ENCODE data around the gene FAS. TPM values are rescaled to one million over a fixed set of nuclear protein-coding genes. Genes with fewer than 3 reads are reported as not detected.

The FAS gene
- total RNA-seq, 3 donors from 2014 or later (not counting 1 experiment from before 2014, with no cell fraction given) = 17.3 to 29.9 (median 26.5) TPM

DNA sequence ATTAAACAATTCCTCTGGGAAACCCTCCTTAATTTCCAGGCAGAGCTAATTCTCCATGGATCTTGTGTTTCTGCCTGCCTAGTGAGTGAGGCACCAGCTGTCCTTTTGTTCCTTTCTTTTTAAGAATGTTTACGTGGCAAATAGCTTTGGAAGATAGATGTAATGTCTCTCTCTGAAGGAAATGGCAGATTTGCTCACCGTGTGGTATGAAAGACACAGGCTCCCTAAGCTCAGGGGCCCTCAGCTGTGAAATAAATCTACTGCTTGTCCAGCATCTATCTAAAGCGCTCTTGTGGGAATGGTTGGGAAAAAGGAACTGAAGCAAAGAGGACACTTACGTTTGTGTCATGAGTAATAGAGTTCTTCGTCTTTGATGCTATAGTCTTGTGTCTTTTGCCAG lies 64.6 kb downstream of the FAS start:
- WGBS (ENCODE audit: insufficient coverage) = 93% methylated on average over 5 of the region's 5 CpGs

GRCh38 chr10:89062861-89063260 lies 72.3 kb downstream of the FAS start:
- H3K36me3 ChIP-seq (ENCODE audit: control insufficient read depth, insufficient read depth, low read length) = no peaks in the 10 kb centered on the region
- Mint-ChIP-seq H3K4me1 (no peaks in the 10 kb centered on the region), H3K4me3 (no peak overlapping the region), H3K36me3 (no peaks in the 10 kb centered on the region), H3K27me3 (ENCODE audit: low read depth in 2 of 2) (peaks cover 4 to 22% of the 10 kb centered on the region in 2 donors), H3K27ac (no peak overlapping the region), H3K9me3 (no peaks in the 10 kb centered on the region)
- H3K27me3 ChIP-seq (ENCODE audit: control insufficient read depth, insufficient read depth, low read length) = peaks cover 2% of the 10 kb centered on the region
- H3K9me3 ChIP-seq (ENCODE audit: control insufficient read depth, insufficient read depth, low read length) = no peaks in the 10 kb centered on the region
- no peak overlapping the region for H3K4me3 ChIP-seq (ENCODE audit: low read length)
- TF ChIP-seq, protein P1, sequence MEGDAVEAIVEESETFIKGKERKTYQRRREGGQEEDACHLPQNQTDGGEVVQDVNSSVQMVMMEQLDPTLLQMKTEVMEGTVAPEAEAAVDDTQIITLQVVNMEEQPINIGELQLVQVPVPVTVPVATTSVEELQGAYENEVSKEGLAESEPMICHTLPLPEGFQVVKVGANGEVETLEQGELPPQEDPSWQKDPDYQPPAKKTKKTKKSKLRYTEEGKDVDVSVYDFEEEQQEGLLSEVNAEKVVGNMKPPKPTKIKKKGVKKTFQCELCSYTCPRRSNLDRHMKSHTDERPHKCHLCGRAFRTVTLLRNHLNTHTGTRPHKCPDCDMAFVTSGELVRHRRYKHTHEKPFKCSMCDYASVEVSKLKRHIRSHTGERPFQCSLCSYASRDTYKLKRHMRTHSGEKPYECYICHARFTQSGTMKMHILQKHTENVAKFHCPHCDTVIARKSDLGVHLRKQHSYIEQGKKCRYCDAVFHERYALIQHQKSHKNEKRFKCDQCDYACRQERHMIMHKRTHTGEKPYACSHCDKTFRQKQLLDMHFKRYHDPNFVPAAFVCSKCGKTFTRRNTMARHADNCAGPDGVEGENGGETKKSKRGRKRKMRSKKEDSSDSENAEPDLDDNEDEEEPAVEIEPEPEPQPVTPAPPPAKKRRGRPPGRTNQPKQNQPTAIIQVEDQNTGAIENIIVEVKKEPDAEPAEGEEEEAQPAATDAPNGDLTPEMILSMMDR (IDR thresholded peaks at IDR 0.05) = no peak
- no peaks in the 10 kb centered on the region for H3K4me1 ChIP-seq (ENCODE audit: control insufficient read depth, insufficient read depth, low read length)
- no peak for ATAC-seq
- 94% methylated on average over 1 of the region's 1 CpG for WGBS (ENCODE audit: insufficient coverage)
- no peak for DNase-seq
- intact Hi-C loops (cut with micrococcal nuclease) = no loop called here
- H3K27ac ChIP-seq (ENCODE audit: low read length) = no peak overlapping the region

More for the DNA sequence above, 64.6 kb downstream of the FAS start:
- H3K4me1 Mint-ChIP-seq = no peaks in the 10 kb centered on the region
- DNase-seq = no peak
- Histone ChIP-seq H3K9me3 (ENCODE audit: control insufficient read depth, insufficient read depth, low read length) (no peaks in the 10 kb centered on the region), H3K27me3 (ENCODE audit: control insufficient read depth, insufficient read depth, low read length) (no peaks in the 10 kb centered on the region), H3K4me1 (ENCODE audit: control insufficient read depth, insufficient read depth, low read length) (no peaks in the 10 kb centered on the region), H3K4me3 (ENCODE audit: low read length) (no peak overlapping the region), H3K27ac (ENCODE audit: low read length) (no peak overlapping the region), H3K36me3 (ENCODE audit: control insufficient read depth, insufficient read depth, low read length) (no peaks in the 10 kb centered on the region)
- no peak overlapping the region for H3K4me3 Mint-ChIP-seq
- intact Hi-C loops (cut with micrococcal nuclease) = no loop called here
- H3K27ac Mint-ChIP-seq = no peak overlapping the region
- TF ChIP-seq, protein P1 (IDR thresholded peaks at IDR 0.05) = no peak
- no peaks in the 10 kb centered on the region for H3K36me3 Mint-ChIP-seq
- no peaks in the 10 kb centered on the region for H3K27me3 Mint-ChIP-seq (ENCODE audit: low read depth in 2 of 2)
- no peak for ATAC-seq
- H3K9me3 Mint-ChIP-seq = no peaks in the 10 kb centered on the region

DNA sequence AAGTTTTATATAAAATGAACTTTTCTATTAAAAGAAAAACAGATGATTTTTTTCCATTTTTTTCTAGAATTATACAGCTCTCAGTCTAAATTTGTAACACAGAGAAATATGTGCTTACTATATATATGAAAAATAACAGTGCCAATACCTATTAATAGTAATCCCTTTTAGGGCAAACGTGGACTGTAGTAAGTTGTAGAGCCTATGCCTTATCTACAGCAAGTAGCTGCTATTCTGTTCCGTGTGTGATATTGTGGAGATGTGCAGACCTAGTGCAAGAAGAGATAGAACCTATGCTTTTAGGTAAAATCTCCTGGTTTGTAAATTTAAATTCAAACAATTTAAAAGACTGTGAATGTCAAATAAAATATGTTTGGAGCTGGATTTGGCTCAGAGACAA lies 72.9 kb downstream of the FAS start:
- Mint-ChIP-seq H3K4me1 (no peaks in the 10 kb centered on the region), H3K36me3 (no peaks in the 10 kb centered on the region), H3K27ac (no peak overlapping the region), H3K27me3 (ENCODE audit: low read depth in 2 of 2) (peaks cover 10 to 28% of the 10 kb centered on the region in 2 donors), H3K4me3 (no peak overlapping the region), H3K9me3 (no peaks in the 10 kb centered on the region)
- ATAC-seq (no peak), DNase-seq (no peak)
- Histone ChIP-seq H3K9me3 (ENCODE audit: control insufficient read depth, insufficient read depth, low read length) (no peaks in the 10 kb centered on the region), H3K27ac (ENCODE audit: low read length) (no peak overlapping the region), H3K27me3 (ENCODE audit: control insufficient read depth, insufficient read depth, low read length) (peaks cover 2% of the 10 kb centered on the region), H3K4me1 (ENCODE audit: control insufficient read depth, insufficient read depth, low read length) (no peaks in the 10 kb centered on the region), H3K36me3 (ENCODE audit: control insufficient read depth, insufficient read depth, low read length) (no peaks in the 10 kb centered on the region), H3K4me3 (ENCODE audit: low read length) (no peak overlapping the region)
- intact Hi-C loops (cut with micrococcal nuclease) = no loop called here
- TF ChIP-seq, protein P1 (IDR thresholded peaks at IDR 0.05) = no peak
- WGBS (ENCODE audit: insufficient coverage) = 90% methylated on average over 2 of the region's 2 CpGs

GRCh38 chr10:89064748-89065147 lies 74.2 kb downstream of the FAS start:
- Histone ChIP-seq H3K4me1 (ENCODE audit: control insufficient read depth, insufficient read depth, low read length) (no peaks in the 10 kb centered on the region), H3K27ac (ENCODE audit: low read length) (no peak overlapping the region), H3K36me3 (ENCODE audit: control insufficient read depth, insufficient read depth, low read length) (no peaks in the 10 kb centered on the region), H3K9me3 (ENCODE audit: control insufficient read depth, insufficient read depth, low read length) (no peaks in the 10 kb centered on the region), H3K27me3 (ENCODE audit: control insufficient read depth, insufficient read depth, low read length) (peaks cover 2% of the 10 kb centered on the region), H3K4me3 (ENCODE audit: low read length) (no peak overlapping the region)
- Mint-ChIP-seq H3K4me1 (no peaks in the 10 kb centered on the region), H3K27ac (no peak overlapping the region), H3K36me3 (no peaks in the 10 kb centered on the region), H3K9me3 (no peaks in the 10 kb centered on the region), H3K27me3 (ENCODE audit: low read depth in 2 of 2) (peaks cover 13 to 40% of the 10 kb centered on the region in 2 donors), H3K4me3 (no peak overlapping the region)
- DNase-seq (no peak), ATAC-seq (no peak)
- WGBS (ENCODE audit: insufficient coverage) = 80% methylated on average over 4 of the region's 5 CpGs
- TF ChIP-seq, protein P1 (IDR thresholded peaks at IDR 0.05) = no peak
- intact Hi-C loops (cut with micrococcal nuclease) = no loop called here

Measured in natural killer cell (primary cell).